Activated CD8-positive, alpha-beta T cell treated with anti-CD3 and anti-CD28 coated beads, Interleukin-2, amount 10 ng/mL, durations not matched to agents 7 days and 5 days (primary cell): ENCODE measurements around the gene CACNB2. TPM values are rescaled to one million over a fixed set of nuclear protein-coding genes. Genes with fewer than 3 reads are reported as not detected.

Experiments used
- ATAC-seq: fragments of 150-1000 bp; cut with Tn5 transposase; one replicate; pipeline ENCODE4 v1.10.0; 2021; ENCODE audit warnings: moderate library complexity
- CTCF ChIA-PET: fragments of 350-600 bp; sonication (Branson Sonifier 250); formaldehyde crosslinking; loops from one replicate; lab custom pipeline; 2021; ENCODE audit warnings: antibody characterized with exemption; lab: Charles Lee
- POLR2A ChIA-PET: fragments of 350-600 bp; sonication (Branson Sonifier 250); formaldehyde crosslinking; loops from one replicate; lab custom pipeline; 2021; ENCODE audit warnings: antibody characterized with exemption; lab: Charles Lee
- DNase-seq: peaks from one replicate; pipeline ENCODE4 v3.0.0-alpha.2; 2020
- H3K27ac Mint-ChIP-seq: one replicate; pipeline ENCODE4 v1.8.0; 2021; ENCODE audit warnings: mild to moderate bottlenecking, mixed read lengths
- H3K27me3 Mint-ChIP-seq: one replicate; pipeline ENCODE4 v1.8.0; 2021; ENCODE audit warnings: low read depth, mixed read lengths
- H3K36me3 Mint-ChIP-seq: one replicate; pipeline ENCODE4 v1.8.0; 2021; ENCODE audit warnings: low read depth, mixed read lengths
- H3K4me1 Mint-ChIP-seq: one replicate; pipeline ENCODE4 v1.8.0; 2021; ENCODE audit warnings: low read depth, mixed read lengths
- H3K4me3 Mint-ChIP-seq: one replicate; pipeline ENCODE4 v1.8.0; 2021; ENCODE audit warnings: mild to moderate bottlenecking, mixed read lengths
- H3K9me3 Mint-ChIP-seq: one replicate; pipeline ENCODE4 v1.8.0; 2022; ENCODE audit warnings: mixed read lengths; ENCODE audit not compliant: insufficient read depth
- total RNA-seq, 2 experiments: library from RNA; stranded (reverse); gene quantifications; one replicate each; pipeline ENCODE4 v1.2.3, GENCODE V29; 2021

CACNB2 gene
- total RNA-seq, 2 experiments from 2014 or later: not detected

- H3K4me1 Mint-ChIP-seq: no peaks in the 10 kb centered on the region
- H3K27ac Mint-ChIP-seq: no peak overlapping the region
- H3K27me3 Mint-ChIP-seq: no peaks in the 10 kb centered on the region
- POLR2A ChIA-PET: no interaction called here
- CTCF ChIA-PET: no interaction called here
- DNase-seq (no peak), ATAC-seq (no peak)
- no peaks in the 10 kb centered on the region for H3K9me3 Mint-ChIP-seq
- H3K36me3 Mint-ChIP-seq: no peaks in the 10 kb centered on the region
- no peak overlapping the region for H3K4me3 Mint-ChIP-seq
Measured at GRCh38 chr10:18246967-18247366, 106.7 kb downstream of the CACNB2 start.

GRCh38 chr10:18252086-18252485 is 111.9 kb downstream of the CACNB2 start:
- H3K4me3 Mint-ChIP-seq: no peak overlapping the region
- ATAC-seq (no peak), DNase-seq (no peak)
- H3K36me3 Mint-ChIP-seq: no peaks in the 10 kb centered on the region
- no peaks in the 10 kb centered on the region for H3K4me1 Mint-ChIP-seq
- ChIA-PET CTCF (interaction anchor here (0.6 kb wide), 1 partner anchor 15 kb away, joined by 3 read pairs; no protein-coding TSS in a partner anchor), POLR2A (no interaction called here)
- H3K27ac Mint-ChIP-seq: no peak overlapping the region
- H3K9me3 Mint-ChIP-seq: no peaks in the 10 kb centered on the region
- H3K27me3 Mint-ChIP-seq: no peaks in the 10 kb centered on the region

GRCh38 chr10:18254086-18254485 is 113.9 kb downstream of the CACNB2 start:
- H3K27me3 Mint-ChIP-seq: no peaks in the 10 kb centered on the region
- ATAC-seq: no peak
- no peaks in the 10 kb centered on the region for H3K36me3 Mint-ChIP-seq
- H3K27ac Mint-ChIP-seq: no peak overlapping the region
- H3K9me3 Mint-ChIP-seq: no peaks in the 10 kb centered on the region
- ChIA-PET CTCF (no interaction called here), POLR2A (no interaction called here)
- H3K4me1 Mint-ChIP-seq: no peaks in the 10 kb centered on the region
- H3K4me3 Mint-ChIP-seq: no peak overlapping the region
- no peak for DNase-seq

GRCh38 chr10:18254692-18255091 is 114.5 kb downstream of the CACNB2 start:
- no peaks in the 10 kb centered on the region for H3K36me3 Mint-ChIP-seq
- no peaks in the 10 kb centered on the region for H3K4me1 Mint-ChIP-seq
- ChIA-PET POLR2A (no interaction called here), CTCF (no interaction called here)
- ATAC-seq: no peak
- H3K9me3 Mint-ChIP-seq: no peaks in the 10 kb centered on the region
- no peak for DNase-seq
- H3K27ac Mint-ChIP-seq: no peak overlapping the region
- H3K4me3 Mint-ChIP-seq: no peak overlapping the region
- H3K27me3 Mint-ChIP-seq: no peaks in the 10 kb centered on the region

GRCh38 chr10:18260310-18260922 is 120.2 kb downstream of the CACNB2 start:
- no peak overlapping the region for H3K4me3 Mint-ChIP-seq
- H3K27me3 Mint-ChIP-seq: peaks cover 2% of the 10 kb centered on the region
- ChIA-PET POLR2A (no interaction called here), CTCF (interaction anchor here (1.4 kb wide), 1 partner anchor 16 kb away, joined by 3 read pairs; no protein-coding TSS in a partner anchor)
- H3K9me3 Mint-ChIP-seq: no peaks in the 10 kb centered on the region
- no peak for DNase-seq
- no peaks in the 10 kb centered on the region for H3K4me1 Mint-ChIP-seq
- H3K36me3 Mint-ChIP-seq: no peaks in the 10 kb centered on the region
- no peak overlapping the region for H3K27ac Mint-ChIP-seq
- no peak for ATAC-seq

GRCh38 chr10:18261063-18261610 is 120.9 kb downstream of the CACNB2 start:
- Mint-ChIP-seq H3K4me3 (no peak overlapping the region), H3K27me3 (peaks cover 2% of the 10 kb centered on the region), H3K27ac (no peak overlapping the region), H3K9me3 (no peaks in the 10 kb centered on the region), H3K4me1 (no peaks in the 10 kb centered on the region), H3K36me3 (no peaks in the 10 kb centered on the region)
- no peak for DNase-seq
- ATAC-seq: no peak
- POLR2A ChIA-PET: interaction anchor here (0.7 kb wide), 1 partner anchor 93 kb away, joined by 4 read pairs; no protein-coding TSS in a partner anchor
- CTCF ChIA-PET: interaction anchor here (1.4 kb wide), 1 partner anchor 15 kb away, joined by 3 read pairs; no protein-coding TSS in a partner anchor

- DNase-seq (no peak), ATAC-seq (no peak)
- Mint-ChIP-seq H3K27me3 (peaks cover 2% of the 10 kb centered on the region), H3K27ac (no peak overlapping the region), H3K4me1 (no peaks in the 10 kb centered on the region), H3K36me3 (no peaks in the 10 kb centered on the region), H3K4me3 (no peak overlapping the region), H3K9me3 (no peaks in the 10 kb centered on the region)
- POLR2A ChIA-PET: no interaction called here
- CTCF ChIA-PET: no interaction called here
Measured at GRCh38 chr10:18261768-18262231, 121.6 kb downstream of the CACNB2 start.

- no peak overlapping the region for H3K4me3 Mint-ChIP-seq
- DNase-seq (no peak), ATAC-seq (no peak)
- H3K27me3 Mint-ChIP-seq: peaks cover 2% of the 10 kb centered on the region
- CTCF ChIA-PET: no interaction called here
- no peaks in the 10 kb centered on the region for H3K9me3 Mint-ChIP-seq
- H3K4me1 Mint-ChIP-seq: no peaks in the 10 kb centered on the region
- no peak overlapping the region for H3K27ac Mint-ChIP-seq
- POLR2A ChIA-PET: no interaction called here
- no peaks in the 10 kb centered on the region for H3K36me3 Mint-ChIP-seq
Measured at GRCh38 chr10:18264466-18265050, 124.3 kb downstream of the CACNB2 start.

GRCh38 chr10:18268005-18268404 is 127.8 kb downstream of the CACNB2 start:
- no peaks in the 10 kb centered on the region for H3K36me3 Mint-ChIP-seq
- ATAC-seq (no peak), DNase-seq (no peak)
- no peaks in the 10 kb centered on the region for H3K9me3 Mint-ChIP-seq
- ChIA-PET CTCF (no interaction called here), POLR2A (no interaction called here)
- H3K4me3 Mint-ChIP-seq: no peak overlapping the region
- H3K27ac Mint-ChIP-seq: no peak overlapping the region
- no peaks in the 10 kb centered on the region for H3K27me3 Mint-ChIP-seq
- H3K4me1 Mint-ChIP-seq: no peaks in the 10 kb centered on the region

- H3K4me3 Mint-ChIP-seq: no peak overlapping the region
- H3K27me3 Mint-ChIP-seq: no peaks in the 10 kb centered on the region
- no peaks in the 10 kb centered on the region for H3K9me3 Mint-ChIP-seq
- H3K4me1 Mint-ChIP-seq: no peaks in the 10 kb centered on the region
- ATAC-seq: no peak
- ChIA-PET POLR2A (no interaction called here), CTCF (no interaction called here)
- H3K36me3 Mint-ChIP-seq: no peaks in the 10 kb centered on the region
- DNase-seq: no peak
- no peak overlapping the region for H3K27ac Mint-ChIP-seq
Measured at GRCh38 chr10:18271491-18271890, 131.3 kb downstream of the CACNB2 start.

- CTCF ChIA-PET: no interaction called here
- H3K4me3 Mint-ChIP-seq: no peak overlapping the region
- H3K36me3 Mint-ChIP-seq: no peaks in the 10 kb centered on the region
- no peak for DNase-seq
- H3K27ac Mint-ChIP-seq: no peak overlapping the region
- no peaks in the 10 kb centered on the region for H3K9me3 Mint-ChIP-seq
- no peak for ATAC-seq
- no peaks in the 10 kb centered on the region for H3K27me3 Mint-ChIP-seq
- POLR2A ChIA-PET: no interaction called here
- no peaks in the 10 kb centered on the region for H3K4me1 Mint-ChIP-seq
Measured at GRCh38 chr10:18273039-18273438, 132.8 kb downstream of the CACNB2 start.

GRCh38 chr10:18278181-18278580 is 138.0 kb downstream of the CACNB2 start:
- no peak overlapping the region for H3K4me3 Mint-ChIP-seq
- no peaks in the 10 kb centered on the region for H3K4me1 Mint-ChIP-seq
- no peaks in the 10 kb centered on the region for H3K27me3 Mint-ChIP-seq
- no peak for ATAC-seq
- no peak for DNase-seq
- no peak overlapping the region for H3K27ac Mint-ChIP-seq
- POLR2A ChIA-PET: no interaction called here
- no peaks in the 10 kb centered on the region for H3K9me3 Mint-ChIP-seq
- H3K36me3 Mint-ChIP-seq: no peaks in the 10 kb centered on the region
- CTCF ChIA-PET: no interaction called here
